Thoracic aorta (tissue), 2 donors: ENCODE measurements around the gene IGLL5. TPM values are rescaled to one million over a fixed set of nuclear protein-coding genes. Genes with fewer than 3 reads are reported as not detected.

Source experiments
- ATAC-seq: fragments of 150-250 bp; one replicate; pipeline ENCODE4 v1.8.0; 2017; ENCODE audit warnings: low read depth; ENCODE audit not compliant: insufficient number of reproducible peaks, low FRiP score
- DNase-seq: peaks from one replicate; pipeline ENCODE4 v3.0.0-alpha.2; 2020; ENCODE audit warnings: low spot score
- H3K27ac ChIP-seq, 2 donors: fragments of 200-600 bp; sonication (generic); 1 replicate in 1 of 2; 2 replicates in 1 of 2; pipeline ENCODE4 v1.5.1; 2016; ENCODE audit warnings: mild to moderate bottlenecking in 2 of 2, moderate library complexity in 2 of 2
- H3K27me3 ChIP-seq: fragments of 200-600 bp; sonication (generic); replicated peaks from 2 replicates; pipeline ENCODE4 v1.6.0; 2016; ENCODE audit warnings: mild to moderate bottlenecking; ENCODE audit not compliant: insufficient read depth
- H3K36me3 ChIP-seq: fragments of 200-600 bp; sonication (generic); one replicate; pipeline ENCODE4 v1.5.1; 2016
- H3K4me1 ChIP-seq, 2 donors: fragments of 200-600 bp; sonication (generic); 1 replicate in 1 of 2; 2 replicates in 1 of 2; pipeline versions ENCODE4 v1.5.1 to v1.6.0; 2016; ENCODE audit warnings: low read depth in 2 of 2, mild to moderate bottlenecking in 1 of 2; ENCODE audit not compliant: control insufficient read depth in 1 of 2
- H3K4me3 ChIP-seq: fragments of 200-600 bp; sonication (generic); 2 replicates; pipeline ENCODE4 v1.5.1; 2016; ENCODE audit warnings: mild to moderate bottlenecking
- H3K9me3 ChIP-seq: fragments of 200-600 bp; sonication (generic); 2 replicates; pipeline ENCODE4 v1.5.1; 2016
- total RNA-seq, 2 donors: library from RNA; depleted of rRNA; stranded (reverse); fragments of >200 nt; gene quantifications; one replicate each; pipeline versions ENCODE4 v1.1.0 to v1.2.3, GENCODE V29; 2016
- TF ChIP-seq, protein P1 (sequence below): fragments of 200-600 bp; sonication (generic); IDR thresholded peaks from one replicate; pipeline ENCODE4 v1.5.1; 2019; ENCODE audit warnings: antibody characterized with exemption

IGLL5 gene
- total RNA-seq, 2 donors from 2014 or later, result 4.3 TPM; not detected in 1

DNA sequence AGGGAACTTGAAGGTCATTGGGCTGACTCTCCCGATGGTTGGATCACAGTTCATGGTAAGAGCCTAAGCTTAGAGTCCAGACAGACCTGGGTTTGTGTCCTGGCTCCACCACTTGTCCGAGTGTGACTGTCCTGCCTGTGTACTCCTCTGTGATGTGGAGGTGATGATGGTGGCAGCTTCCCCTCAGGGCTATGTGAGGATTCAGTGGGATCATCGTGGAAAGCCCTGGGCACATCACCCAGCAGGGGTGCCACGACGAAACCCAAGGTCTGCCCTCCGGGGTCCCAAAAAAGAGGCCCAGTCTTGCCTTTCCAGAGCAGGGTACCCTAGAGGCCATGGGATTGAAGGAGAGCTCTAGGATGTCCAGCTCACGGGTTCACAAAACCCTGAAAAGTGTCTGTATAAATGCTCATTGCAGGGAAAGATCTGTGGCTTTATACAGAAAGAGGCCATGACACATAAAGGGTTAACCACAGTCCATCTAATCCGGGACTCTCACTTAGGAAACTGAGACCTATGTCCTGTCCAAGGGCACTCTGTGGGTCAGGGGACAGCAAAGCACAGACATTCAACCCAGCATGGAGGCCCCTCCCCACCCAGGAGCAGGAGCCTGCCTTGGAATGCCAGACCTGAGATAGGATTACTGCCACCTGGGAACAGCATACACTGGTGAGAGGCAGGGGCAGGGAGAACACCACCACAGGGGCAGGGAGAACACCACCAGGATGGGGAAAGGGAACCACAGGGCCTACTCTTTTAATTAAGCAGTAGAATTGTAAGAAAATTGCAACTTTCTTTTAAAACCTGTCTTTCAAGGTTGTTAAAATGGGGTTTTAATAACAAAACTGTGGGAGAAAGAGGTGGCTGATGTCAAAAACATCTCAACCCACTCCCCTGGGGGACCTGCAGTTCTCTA is 51.3 kb downstream of the IGLL5 start:
- no peak overlapping the region for H3K4me3 ChIP-seq
- H3K4me1 ChIP-seq, result no peaks in the 10 kb centered on the region
- TF ChIP-seq, protein P1, sequence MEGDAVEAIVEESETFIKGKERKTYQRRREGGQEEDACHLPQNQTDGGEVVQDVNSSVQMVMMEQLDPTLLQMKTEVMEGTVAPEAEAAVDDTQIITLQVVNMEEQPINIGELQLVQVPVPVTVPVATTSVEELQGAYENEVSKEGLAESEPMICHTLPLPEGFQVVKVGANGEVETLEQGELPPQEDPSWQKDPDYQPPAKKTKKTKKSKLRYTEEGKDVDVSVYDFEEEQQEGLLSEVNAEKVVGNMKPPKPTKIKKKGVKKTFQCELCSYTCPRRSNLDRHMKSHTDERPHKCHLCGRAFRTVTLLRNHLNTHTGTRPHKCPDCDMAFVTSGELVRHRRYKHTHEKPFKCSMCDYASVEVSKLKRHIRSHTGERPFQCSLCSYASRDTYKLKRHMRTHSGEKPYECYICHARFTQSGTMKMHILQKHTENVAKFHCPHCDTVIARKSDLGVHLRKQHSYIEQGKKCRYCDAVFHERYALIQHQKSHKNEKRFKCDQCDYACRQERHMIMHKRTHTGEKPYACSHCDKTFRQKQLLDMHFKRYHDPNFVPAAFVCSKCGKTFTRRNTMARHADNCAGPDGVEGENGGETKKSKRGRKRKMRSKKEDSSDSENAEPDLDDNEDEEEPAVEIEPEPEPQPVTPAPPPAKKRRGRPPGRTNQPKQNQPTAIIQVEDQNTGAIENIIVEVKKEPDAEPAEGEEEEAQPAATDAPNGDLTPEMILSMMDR, result no peak
- no peak for ATAC-seq
- DNase-seq, result no peak
- no peaks in the 10 kb centered on the region for H3K9me3 ChIP-seq
- H3K27me3 ChIP-seq, result no peaks in the 10 kb centered on the region
- no peak overlapping the region for H3K27ac ChIP-seq
- no peaks in the 10 kb centered on the region for H3K36me3 ChIP-seq

- no peaks in the 10 kb centered on the region for H3K4me1 ChIP-seq
- no peaks in the 10 kb centered on the region for H3K9me3 ChIP-seq
- H3K4me3 ChIP-seq, result no peak overlapping the region
- H3K36me3 ChIP-seq, result no peaks in the 10 kb centered on the region
- ATAC-seq (no peak), DNase-seq (no peak)
- no peak overlapping the region for H3K27ac ChIP-seq
- TF ChIP-seq, protein P1, result no peak
- H3K27me3 ChIP-seq, result no peaks in the 10 kb centered on the region
Measured at GRCh38 chr22:22939588-22940368, 52.2 kb downstream of the IGLL5 start.

DNA sequence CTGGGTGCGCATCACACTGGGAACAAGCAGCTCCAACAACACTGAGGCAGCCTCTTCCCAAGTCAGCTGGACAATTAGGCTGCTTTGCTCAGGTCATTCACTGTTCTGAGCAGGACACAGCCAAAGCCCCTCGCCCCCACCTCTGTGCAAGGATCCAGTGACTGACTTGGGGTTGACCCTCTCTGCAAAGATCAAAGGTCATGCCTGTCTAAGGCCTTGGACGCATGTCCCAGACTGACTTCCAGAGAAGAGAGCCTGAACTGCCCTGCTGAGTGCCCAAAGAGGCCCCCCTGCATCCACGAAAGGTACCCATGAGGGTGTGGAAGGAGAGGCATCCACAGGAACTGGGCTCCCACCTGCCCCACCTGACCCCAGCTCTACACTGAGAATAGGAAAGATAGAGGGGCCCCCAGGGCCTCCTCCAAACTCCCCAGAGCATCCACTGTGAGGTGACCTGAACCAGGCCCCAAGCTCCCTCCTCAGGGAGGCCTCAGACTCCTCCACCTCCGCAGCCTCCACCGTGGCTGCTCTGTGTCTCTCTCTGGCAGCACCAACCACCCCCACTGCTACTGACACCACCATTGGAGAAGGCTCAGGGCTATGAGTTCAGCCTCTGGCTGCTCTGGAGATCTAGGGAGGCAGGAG is 53.5 kb downstream of the IGLL5 start:
- ATAC-seq (no peak), DNase-seq (no peak)
- H3K36me3 ChIP-seq, result no peaks in the 10 kb centered on the region
- no peaks in the 10 kb centered on the region for H3K27me3 ChIP-seq
- H3K27ac ChIP-seq, result no peak overlapping the region
- no peaks in the 10 kb centered on the region for H3K4me1 ChIP-seq
- no peak overlapping the region for H3K4me3 ChIP-seq
- TF ChIP-seq, protein P1, result no peak
- no peaks in the 10 kb centered on the region for H3K9me3 ChIP-seq

DNA sequence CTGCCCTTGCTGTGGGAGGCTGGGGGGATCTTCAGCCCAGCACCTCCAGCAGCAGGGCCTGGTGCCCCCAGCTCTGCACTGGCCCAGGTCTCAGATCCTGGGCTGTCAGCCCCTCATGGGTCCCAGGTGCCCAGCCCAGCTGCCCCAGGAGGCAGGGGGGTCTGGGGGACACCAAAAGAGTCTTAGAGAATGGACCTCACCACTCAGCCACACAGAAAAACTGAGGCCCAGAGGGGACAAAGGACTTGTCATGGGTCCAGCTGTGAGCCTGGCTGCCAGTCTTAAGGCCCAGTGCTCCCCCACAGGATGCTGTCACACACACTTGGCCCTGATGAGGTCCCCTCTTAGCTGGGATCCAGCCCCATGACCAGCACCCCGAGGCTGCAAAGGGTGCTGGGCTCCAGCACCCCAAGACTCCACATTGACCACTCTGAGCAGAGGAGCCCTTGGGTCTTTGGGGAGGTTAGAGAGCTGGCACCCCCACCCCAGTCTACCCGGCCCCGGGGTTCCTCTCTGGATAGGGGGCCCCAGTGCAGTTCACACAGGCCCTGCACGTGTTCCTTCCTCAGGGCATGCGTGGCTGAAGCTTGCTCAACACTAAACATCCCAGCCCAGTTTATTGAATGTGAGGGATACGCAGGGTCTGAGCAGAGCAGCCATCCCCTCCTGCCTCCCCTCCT is 54.4 kb downstream of the IGLL5 start:
- Histone ChIP-seq H3K27me3 (no peaks in the 10 kb centered on the region), H3K4me3 (no peak overlapping the region), H3K9me3 (no peaks in the 10 kb centered on the region), H3K27ac (no peak overlapping the region), H3K4me1 (no peaks in the 10 kb centered on the region), H3K36me3 (no peaks in the 10 kb centered on the region)
- TF ChIP-seq, protein P1, result no peak
- ATAC-seq, result no peak
- no peak for DNase-seq
